DND-41 (cell line): ENCODE data around the gene POLL.

Experiments
- ATAC-seq: fragments of 200-7000 bp; cut with Tn5 transposase; 3 replicates; pipeline ENCODE4 v1.9.1; 2021; ENCODE audit warnings: low read depth; ENCODE audit not compliant: insufficient read depth
- DNase-seq: peaks from one replicate; pipeline ENCODE4 v3.0.0-alpha.2; 2020
- H2AFZ ChIP-seq: 2 replicates; pipeline ENCODE4 v1.6.0; 2012; ENCODE audit warnings: low read depth, low read length
- H3K27ac ChIP-seq: 2 replicates; pipeline ENCODE4 v1.5.1; 2012; ENCODE audit warnings: low read length, inconsistent platforms
- H3K27me3 ChIP-seq: fragments of 200-600 bp; sonication (generic); 2 replicates; pipeline ENCODE4 v1.6.0; 2012; ENCODE audit warnings: low read length, mild to moderate bottlenecking, inconsistent platforms; ENCODE audit not compliant: insufficient read depth, poor library complexity
- H3K36me3 ChIP-seq: 2 replicates; pipeline ENCODE4 v1.5.1; 2012; ENCODE audit warnings: low read length, inconsistent platforms; ENCODE audit not compliant: insufficient read depth
- H3K4me1 ChIP-seq: 2 replicates; pipeline ENCODE4 v1.5.1; 2012; ENCODE audit warnings: mild to moderate bottlenecking, low read length; ENCODE audit not compliant: insufficient read depth
- H3K4me2 ChIP-seq: 2 replicates; pipeline ENCODE4 v1.6.0; 2012; ENCODE audit warnings: mild to moderate bottlenecking, moderate library complexity, low read length, inconsistent platforms; ENCODE audit not compliant: insufficient read depth
- H3K4me3 ChIP-seq, 2 experiments: fragments of 200-600 bp in 1 of 2; shearing (Covaris generic) in 1 of 2; 2 replicates each; pipeline ENCODE4 v1.5.1; 2012 to 2016; ENCODE audit warnings: inconsistent platforms in 2 of 2, low read length in 2 of 2, mild to moderate bottlenecking in 2 of 2, low read depth in 1 of 2, moderate library complexity in 1 of 2
- H3K79me2 ChIP-seq: 2 replicates; pipeline ENCODE4 v1.6.0; 2012; ENCODE audit warnings: low read length, inconsistent platforms; ENCODE audit not compliant: insufficient read depth
- H3K9ac ChIP-seq: 2 replicates; pipeline ENCODE4 v1.6.0; 2012; ENCODE audit warnings: low read depth, mild to moderate bottlenecking, inconsistent platforms, low read length, moderate library complexity
- H3K9me3 ChIP-seq: 2 replicates; pipeline ENCODE4 v1.5.1; 2012; ENCODE audit warnings: low read length, moderate library complexity, mild to moderate bottlenecking, inconsistent platforms; ENCODE audit not compliant: insufficient read depth, severe bottlenecking
- H4K20me1 ChIP-seq: 2 replicates; pipeline ENCODE4 v1.6.0; 2012; ENCODE audit warnings: low read length; ENCODE audit not compliant: insufficient read depth
- EZH2 ChIP-seq: IDR thresholded peaks from 3 replicates; pipeline ENCODE4 v1.6.1; 2012; ENCODE audit warnings: borderline replicate concordance, low read depth, mild to moderate bottlenecking, moderate library complexity, low read length, inconsistent platforms; ENCODE audit not compliant: severe bottlenecking
- TF ChIP-seq, protein P1 (sequence below): IDR thresholded peaks from 2 replicates; pipeline ENCODE4 v1.5.1; 2012; ENCODE audit warnings: borderline replicate concordance, low read length, moderate library complexity, mild to moderate bottlenecking; ENCODE audit not compliant: poor library complexity, severe bottlenecking; ENCODE audit errors: extremely low read depth

POLL gene

DNA sequence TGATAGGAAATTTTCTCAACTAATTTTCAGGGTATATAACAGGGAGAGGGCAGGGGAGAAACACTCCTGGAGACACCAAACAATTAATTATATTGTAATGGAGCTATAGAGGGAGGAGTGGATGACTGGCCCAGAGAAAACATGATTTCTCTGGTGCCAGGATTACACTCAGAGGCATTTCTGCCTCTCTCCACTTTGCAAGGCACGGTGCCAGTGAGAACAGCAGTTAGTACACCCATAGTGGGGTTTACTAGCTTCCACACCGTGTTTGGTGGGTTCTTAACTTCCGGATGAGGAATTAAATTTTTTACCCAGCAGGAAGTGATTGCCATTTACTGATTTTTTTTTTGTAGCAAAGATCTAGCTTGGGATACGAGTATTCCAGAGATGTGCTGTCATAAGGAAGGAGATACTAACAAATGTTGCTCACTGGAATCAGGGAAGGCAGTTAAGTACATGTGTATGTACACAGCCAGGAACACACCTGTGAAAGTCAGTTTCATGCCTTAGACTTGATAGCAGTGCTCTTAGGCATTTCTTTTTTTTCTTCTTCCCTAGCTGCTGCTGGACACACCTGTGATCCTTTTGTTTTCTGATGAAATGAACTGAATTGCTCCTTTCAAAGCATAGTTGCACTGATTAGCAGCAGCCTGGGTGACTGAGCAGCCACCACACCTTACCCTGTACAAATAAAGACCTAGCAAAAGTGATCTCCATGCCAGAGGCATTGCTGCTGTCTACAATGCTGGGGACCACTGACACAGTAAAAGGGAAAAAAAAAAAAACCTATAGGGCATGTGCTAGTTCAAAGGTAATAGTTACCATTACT lies 58.1 kb downstream of the POLL start:
- TF ChIP-seq, protein P1, sequence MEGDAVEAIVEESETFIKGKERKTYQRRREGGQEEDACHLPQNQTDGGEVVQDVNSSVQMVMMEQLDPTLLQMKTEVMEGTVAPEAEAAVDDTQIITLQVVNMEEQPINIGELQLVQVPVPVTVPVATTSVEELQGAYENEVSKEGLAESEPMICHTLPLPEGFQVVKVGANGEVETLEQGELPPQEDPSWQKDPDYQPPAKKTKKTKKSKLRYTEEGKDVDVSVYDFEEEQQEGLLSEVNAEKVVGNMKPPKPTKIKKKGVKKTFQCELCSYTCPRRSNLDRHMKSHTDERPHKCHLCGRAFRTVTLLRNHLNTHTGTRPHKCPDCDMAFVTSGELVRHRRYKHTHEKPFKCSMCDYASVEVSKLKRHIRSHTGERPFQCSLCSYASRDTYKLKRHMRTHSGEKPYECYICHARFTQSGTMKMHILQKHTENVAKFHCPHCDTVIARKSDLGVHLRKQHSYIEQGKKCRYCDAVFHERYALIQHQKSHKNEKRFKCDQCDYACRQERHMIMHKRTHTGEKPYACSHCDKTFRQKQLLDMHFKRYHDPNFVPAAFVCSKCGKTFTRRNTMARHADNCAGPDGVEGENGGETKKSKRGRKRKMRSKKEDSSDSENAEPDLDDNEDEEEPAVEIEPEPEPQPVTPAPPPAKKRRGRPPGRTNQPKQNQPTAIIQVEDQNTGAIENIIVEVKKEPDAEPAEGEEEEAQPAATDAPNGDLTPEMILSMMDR = no peak
- no peak for TF ChIP-seq EZH2
- Histone ChIP-seq H3K9me3 (no peaks in the 10 kb centered on the region), H3K4me2 (no peak overlapping the region), H3K27me3 (no peaks in the 10 kb centered on the region), H3K4me1 (no peaks in the 10 kb centered on the region), H3K36me3 (peaks cover 9% of the 10 kb centered on the region; the same call in 1 of the 2 replicates), H3K4me3 (no peak overlapping the region), H4K20me1 (no peaks in the 10 kb centered on the region), H3K79me2 (no peaks in the 10 kb centered on the region), H3K27ac (no peak overlapping the region), H3K9ac (no peak overlapping the region), H2AFZ (no peak overlapping the region)
- ATAC-seq (no peak), DNase-seq (no peak)

DNA sequence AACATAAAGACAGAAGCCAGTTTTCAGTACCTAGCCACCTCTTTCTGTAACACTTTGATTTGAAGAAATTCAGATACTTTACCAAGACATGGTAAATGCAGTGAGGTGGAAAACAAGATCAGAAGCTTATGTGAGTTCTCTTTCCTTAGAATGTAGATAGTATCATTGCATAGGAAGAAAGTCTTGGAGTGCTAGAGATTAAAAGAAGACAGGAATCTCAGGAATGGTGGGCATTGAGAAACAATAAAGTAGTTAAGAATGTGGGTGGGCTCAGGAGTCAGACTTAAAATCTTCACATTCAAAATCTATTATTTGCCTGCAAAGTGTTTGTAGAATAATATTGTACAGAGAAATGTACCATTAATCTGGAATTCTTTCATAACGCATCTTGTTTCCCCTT lies 58.9 kb downstream of the POLL start:
- Histone ChIP-seq H3K4me3 (no peak overlapping the region), H4K20me1 (no peaks in the 10 kb centered on the region), H3K79me2 (no peaks in the 10 kb centered on the region), H3K4me1 (no peaks in the 10 kb centered on the region), H3K36me3 (peaks cover 4% of the 10 kb centered on the region; the same call in 1 of the 2 replicates), H3K9ac (no peak overlapping the region), H3K27me3 (no peaks in the 10 kb centered on the region), H3K9me3 (no peaks in the 10 kb centered on the region), H3K27ac (no peak overlapping the region), H2AFZ (no peak overlapping the region), H3K4me2 (no peak overlapping the region)
- TF ChIP-seq, protein P1 = no peak
- no peak for TF ChIP-seq EZH2
- no peak for ATAC-seq
- no peak for DNase-seq
